SK-N-SH treated with all-trans-retinoic acid at 6 μM for 48 hours (cell line): Measurements from ENCODE around the gene SLAIN2.

Source experiments
- ARNTL ChIP-seq: fragments of 450-650 bp; formaldehyde crosslinking; IDR thresholded peaks from 2 replicates; pipeline ENCODE4 v1.5.0; 2020; ENCODE audit warnings: low read depth, mild to moderate bottlenecking, moderate library complexity, borderline replicate concordance
- ESRRG ChIP-seq: fragments of 250-450 bp; sonication (Bioruptor Pico); IDR thresholded peaks from 2 replicates; pipeline ENCODE4 v1.6.1; 2021; ENCODE audit warnings: mild to moderate bottlenecking
- TCF4 ChIP-seq: fragments of 250-450 bp; sonication (Bioruptor Pico); IDR thresholded peaks from 2 replicates; pipeline ENCODE4 v1.8.0; 2021; ENCODE audit warnings: mild to moderate bottlenecking, moderate library complexity, borderline replicate concordance
- ZFP3 ChIP-seq: fragments of 250-450 bp; sonication (Bioruptor Pico); IDR thresholded peaks from 2 replicates; pipeline ENCODE4 v1.5.0; 2020; ENCODE audit warnings: mild to moderate bottlenecking, moderate library complexity

DNA sequence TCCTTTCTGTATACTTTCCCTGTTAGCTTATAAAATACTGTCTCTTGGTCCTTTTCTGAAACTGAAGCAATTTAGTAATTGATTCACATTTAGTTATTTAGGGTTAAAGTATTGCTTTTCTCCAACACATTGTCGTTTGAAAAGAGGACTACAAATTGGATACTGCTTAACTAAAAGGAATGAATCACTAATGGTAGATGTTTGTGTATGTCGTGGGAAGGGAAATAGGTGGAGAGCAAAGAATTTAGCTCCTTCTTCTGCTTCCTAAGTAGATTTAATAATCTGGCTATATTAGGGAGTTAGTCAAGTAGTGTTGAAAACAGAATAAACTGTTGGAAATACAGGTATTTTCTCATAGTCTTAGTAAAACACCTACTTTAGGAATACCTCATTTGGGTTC lies 27.9 kb downstream of the SLAIN2 start:
- no peak for TF ChIP-seq ARNTL (CRISPR knock-in tag)
- no peak for TF ChIP-seq TCF4 (CRISPR knock-in tag)
- TF ChIP-seq ZFP3 (CRISPR knock-in tag) = no peak
- TF ChIP-seq ESRRG (CRISPR knock-in tag) = no peak
